Esophagus squamous epithelium (tissue), 5 donors: ENCODE data around the gene CDC42EP1. TPM values are rescaled to one million over a fixed set of nuclear protein-coding genes. Genes with fewer than 3 reads are reported as not detected.

Experiments
- DNase-seq: peaks from one replicate; lab custom pipeline; 2025; lab: John Stamatoyannopoulos, UW
- H3K27ac ChIP-seq, 4 donors: fragments of 200-600 bp; sonication (generic); one replicate each; pipeline ENCODE4 v1.5.1; 2016 to 2019; ENCODE audit warnings: mild to moderate bottlenecking in 1 of 4
- H3K27me3 ChIP-seq, 4 donors: fragments of 200-600 bp; sonication (generic); 1 replicate in 3 of 4; 2 replicates in 1 of 4; pipeline versions ENCODE4 v1.5.1 to v1.6.0; 2017 to 2021; ENCODE audit warnings: antibody characterized with exemption in 1 of 4
- H3K36me3 ChIP-seq, 3 donors: fragments of 200-600 bp; sonication (generic); one replicate each; pipeline ENCODE4 v1.5.1; 2016 to 2019
- H3K4me1 ChIP-seq, 3 donors: fragments of 200-600 bp; sonication (generic); one replicate each; pipeline ENCODE4 v1.5.1; 2017 to 2019
- H3K4me3 ChIP-seq, 4 donors: fragments of 200-600 bp; sonication (generic); 1 replicate in 3 of 4; 2 replicates in 1 of 4; pipeline ENCODE4 v1.5.1; 2016 to 2019; ENCODE audit warnings: mild to moderate bottlenecking in 2 of 4, moderate library complexity in 1 of 4
- H3K9me3 ChIP-seq, 3 donors: fragments of 200-600 bp; sonication (generic); one replicate each; pipeline ENCODE4 v1.5.1; 2016 to 2019
- POLR2A ChIP-seq, 4 donors: fragments of 450-650 bp; IDR thresholded peaks; one replicate each; pipeline ENCODE4 v1.6.1; 2017; ENCODE audit warnings: antibody characterized with exemption in 4 of 4, mild to moderate bottlenecking in 4 of 4, moderate library complexity in 3 of 4
- WGBS, 2 donors: methylation state at CpG; one replicate each; pipeline ENCODE4 v1.1.5; 2018; 5-methylcytosine and 5-hydroxymethylcytosine counted together
- intact Hi-C: fragments of 100-400 bp; cut with DNase I; formaldehyde crosslinking; loops from one replicate; pipeline ENCODE4 v1.15.0; 2022
- small RNA-seq, 4 donors: library from RNA; depleted of rRNA; stranded (forward); fragments of <200 nt; gene quantifications; one replicate each; pipeline ENCODE3, GENCODE V24; 2016
- total RNA-seq, 4 donors: library from RNA; depleted of rRNA; stranded (reverse); fragments of >200 nt; gene quantifications; one replicate each; pipeline ENCODE4 v1.1.0, GENCODE V29; 2016
- TF ChIP-seq, protein P1 (sequence below), 6 experiments: fragments of 450-650 bp in 4 of 6; fragments of 200-600 bp in 2 of 6; sonication (generic) in 2 of 6; IDR thresholded peaks; one replicate each; pipeline ENCODE4 v1.5.1; 2016 to 2019; ENCODE audit warnings: antibody characterized with exemption in 6 of 6, mild to moderate bottlenecking in 4 of 6, moderate library complexity in 4 of 6
- donor health status: DM: yes; HTN: yes; CAD: no.

CDC42EP1 gene
- total RNA-seq, 4 donors from 2014 or later, result 40.6 to 89.4 (median 53.8) TPM

GRCh38 chr22:37616201-37617083, 56.2 kb downstream of the CDC42EP1 start:
- H3K4me3 ChIP-seq, result no peak overlapping the region
- TF ChIP-seq, protein P1, sequence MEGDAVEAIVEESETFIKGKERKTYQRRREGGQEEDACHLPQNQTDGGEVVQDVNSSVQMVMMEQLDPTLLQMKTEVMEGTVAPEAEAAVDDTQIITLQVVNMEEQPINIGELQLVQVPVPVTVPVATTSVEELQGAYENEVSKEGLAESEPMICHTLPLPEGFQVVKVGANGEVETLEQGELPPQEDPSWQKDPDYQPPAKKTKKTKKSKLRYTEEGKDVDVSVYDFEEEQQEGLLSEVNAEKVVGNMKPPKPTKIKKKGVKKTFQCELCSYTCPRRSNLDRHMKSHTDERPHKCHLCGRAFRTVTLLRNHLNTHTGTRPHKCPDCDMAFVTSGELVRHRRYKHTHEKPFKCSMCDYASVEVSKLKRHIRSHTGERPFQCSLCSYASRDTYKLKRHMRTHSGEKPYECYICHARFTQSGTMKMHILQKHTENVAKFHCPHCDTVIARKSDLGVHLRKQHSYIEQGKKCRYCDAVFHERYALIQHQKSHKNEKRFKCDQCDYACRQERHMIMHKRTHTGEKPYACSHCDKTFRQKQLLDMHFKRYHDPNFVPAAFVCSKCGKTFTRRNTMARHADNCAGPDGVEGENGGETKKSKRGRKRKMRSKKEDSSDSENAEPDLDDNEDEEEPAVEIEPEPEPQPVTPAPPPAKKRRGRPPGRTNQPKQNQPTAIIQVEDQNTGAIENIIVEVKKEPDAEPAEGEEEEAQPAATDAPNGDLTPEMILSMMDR (IDR thresholded peaks at IDR 0.05), result no peak
- TF ChIP-seq POLR2A (IDR thresholded peaks at IDR 0.05), result no peak
- no peaks in the 10 kb centered on the region for H3K27me3 ChIP-seq
- no peak overlapping the region for H3K27ac ChIP-seq
- DNase-seq, result no peak
- no peaks in the 10 kb centered on the region for H3K9me3 ChIP-seq
- intact Hi-C loops, result no loop called here
- peaks cover 10 to 25% (median 12%) of the 10 kb centered on the region in 3 donors for H3K4me1 ChIP-seq
- peaks cover 12 to 75% (median 29%) of the 10 kb centered on the region in 3 donors for H3K36me3 ChIP-seq
- WGBS, 2 donors, result 81 to 88% methylated on average over 3 to 6 of the region's 27 CpGs

DNA sequence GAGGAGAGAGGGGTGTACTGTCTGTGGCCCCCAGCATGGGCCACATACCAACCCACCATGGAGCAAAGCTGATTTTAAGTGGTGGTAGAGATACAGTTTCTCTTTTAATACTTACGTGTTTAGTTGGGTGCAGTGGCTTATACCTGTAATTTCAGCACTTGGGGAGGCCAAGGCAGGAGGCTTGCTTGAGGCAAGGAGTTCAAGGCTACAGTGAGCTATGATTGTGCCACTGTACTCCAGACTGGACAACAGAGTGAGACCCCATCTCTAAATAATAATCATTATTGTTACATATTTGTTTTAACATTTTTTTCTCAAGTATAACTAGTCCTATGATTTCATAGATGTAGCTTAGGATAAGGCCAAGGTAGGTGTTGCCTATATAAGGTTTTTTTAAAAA, 57.2 kb downstream of the CDC42EP1 start:
- peaks cover 12 to 85% (median 32%) of the 10 kb centered on the region in 3 donors for H3K36me3 ChIP-seq
- peaks cover 10 to 18% (median 12%) of the 10 kb centered on the region in 3 donors for H3K4me1 ChIP-seq
- intact Hi-C loops, result no loop called here
- no peak overlapping the region for H3K4me3 ChIP-seq
- 91% methylated on average over 1 of the region's 1 CpG for WGBS, 2 donors
- no peaks in the 10 kb centered on the region for H3K27me3 ChIP-seq
- TF ChIP-seq POLR2A (IDR thresholded peaks at IDR 0.05), result no peak
- TF ChIP-seq, protein P1 (IDR thresholded peaks at IDR 0.05), result no peak
- H3K27ac ChIP-seq, result no peak overlapping the region
- no peak for DNase-seq
- H3K9me3 ChIP-seq, result no peaks in the 10 kb centered on the region

DNA sequence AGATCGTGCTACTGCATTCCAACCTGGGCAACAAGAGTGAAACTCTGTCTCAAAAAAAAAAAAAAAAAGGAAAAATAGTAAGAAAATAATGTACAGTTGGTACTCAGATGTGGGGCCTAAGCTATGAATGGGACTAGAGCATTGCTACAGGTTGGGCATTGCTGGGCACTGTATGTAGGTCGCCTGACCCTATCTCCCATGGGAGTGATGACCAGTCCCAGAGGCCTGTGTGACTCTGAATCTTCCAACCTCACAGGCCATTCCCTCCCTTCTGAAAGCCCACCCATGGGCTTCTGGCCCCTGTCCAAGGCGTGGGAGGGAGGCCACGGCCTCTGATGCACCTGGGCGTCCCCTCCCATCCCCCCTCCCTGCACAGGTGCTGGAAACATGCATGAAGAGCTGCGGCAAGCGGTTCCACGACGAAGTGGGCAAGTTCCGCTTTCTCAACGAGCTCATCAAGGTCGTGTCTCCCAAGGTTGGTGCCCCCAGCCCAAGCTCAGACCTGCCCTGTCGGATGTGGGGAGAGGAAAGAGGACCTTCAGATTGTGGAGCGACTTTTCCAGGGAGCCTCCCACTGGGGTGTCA, 57.9 kb downstream of the CDC42EP1 start:
- Histone ChIP-seq H3K4me3 (no peak overlapping the region), H3K27ac (no peak overlapping the region), H3K9me3 (no peaks in the 10 kb centered on the region), H3K27me3 (no peaks in the 10 kb centered on the region), H3K4me1 (peaks cover 6 to 16% (median 8%) of the 10 kb centered on the region in 3 donors), H3K36me3 (peaks cover 12 to 92% (median 32%) of the 10 kb centered on the region in 3 donors)
- no peak for TF ChIP-seq POLR2A (IDR thresholded peaks at IDR 0.05)
- TF ChIP-seq, protein P1 (IDR thresholded peaks at IDR 0.05), result no peak
- no peak for DNase-seq
- WGBS, 2 donors, result 73 to 89% methylated on average over 7 to 11 of the region's 14 CpGs
- intact Hi-C loops, result no loop called here

DNA sequence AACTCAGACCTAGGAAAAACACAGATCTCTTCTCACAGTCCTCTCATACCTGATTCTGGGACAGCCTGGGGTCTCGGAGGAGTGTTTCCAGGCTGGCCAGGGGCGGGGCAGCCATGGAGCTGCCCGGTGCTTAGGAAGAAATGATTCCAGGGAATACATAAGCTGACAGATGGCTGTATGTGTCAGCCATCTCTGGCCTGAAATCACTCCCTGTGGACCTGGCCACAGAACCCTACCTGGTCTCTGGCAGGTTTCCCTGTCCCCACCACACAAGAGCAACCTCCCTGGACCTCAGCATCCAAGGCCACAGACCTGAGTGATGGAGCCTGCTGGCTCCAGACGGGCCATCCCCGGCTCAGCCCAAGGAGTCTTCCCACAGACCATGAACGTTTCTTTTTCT, 58.4 kb downstream of the CDC42EP1 start:
- no peak for TF ChIP-seq POLR2A (IDR thresholded peaks at IDR 0.05)
- TF ChIP-seq, protein P1 (IDR thresholded peaks at IDR 0.05), result no peak
- Histone ChIP-seq H3K4me1 (peaks cover 6 to 16% (median 9%) of the 10 kb centered on the region in 3 donors), H3K27me3 (no peaks in the 10 kb centered on the region), H3K9me3 (no peaks in the 10 kb centered on the region), H3K4me3 (no peak overlapping the region), H3K36me3 (peaks cover 12 to 96% (median 32%) of the 10 kb centered on the region in 3 donors), H3K27ac (no peak overlapping the region)
- 83 to 90% methylated on average over 3 to 4 of the region's 6 CpGs for WGBS, 2 donors
- intact Hi-C loops, result no loop called here
- DNase-seq, result no peak

Small RNAs within 50 kb of the gene (small RNA-seq; reads per million reads assigned to genes)
- 0 reads per million in 4 donors for gene RF00017

Other genes starting within 250 kb of the CDC42EP1 start
- gene ELFN2, start 133.0 kb upstream of the CDC42EP1 start, total RNA-seq, result not detected
- gene MFNG, start 74.1 kb upstream of the CDC42EP1 start, total RNA-seq, result 10 to 100 TPM in 1 of 4 donors, 1 to 10 TPM in 3; 3.8 to 10.3 (median 7.9) TPM
- 10 to 100 TPM; 11.6 to 24.1 (median 20.9) TPM for gene CARD10, start 41.1 kb upstream of the CDC42EP1 start, total RNA-seq
- gene LGALS2, start 19.6 kb downstream of the CDC42EP1 start, total RNA-seq, result not detected
- 10 to 100 TPM; 32.2 to 54.3 (median 39.5) TPM for gene GGA1, start 48.4 kb downstream of the CDC42EP1 start, total RNA-seq
- 10 to 100 TPM; 33.8 to 53.4 (median 42.0) TPM for gene SH3BP1, start 79.2 kb downstream of the CDC42EP1 start, total RNA-seq
- gene PDXP, start 98.2 kb downstream of the CDC42EP1 start, total RNA-seq, result 1 to 10 TPM; 2.3 to 4.1 (median 2.9) TPM
- gene LGALS1, start 115.2 kb downstream of the CDC42EP1 start, total RNA-seq, result 100 to 1,000 TPM in 2 of 4 donors, 10 to 100 TPM in 2; 25.4 to 261 (median 92.3) TPM
- gene NOL12, start 125.9 kb downstream of the CDC42EP1 start, total RNA-seq, result 10 to 100 TPM; 34.3 to 44.5 (median 40.8) TPM
- gene TRIOBP, start 136.6 kb downstream of the CDC42EP1 start, total RNA-seq, result 100 to 1,000 TPM in 2 of 4 donors, 10 to 100 TPM in 2; 67.6 to 149 (median 108) TPM
- 10 to 100 TPM; 14.3 to 22.5 (median 20.7) TPM for gene GCAT, start 247.5 kb downstream of the CDC42EP1 start, total RNA-seq